Jurkat, Clone E6-1 (cell line): ENCODE data around the gene STT3A.

Experiments used
- DNase-seq: peaks from one replicate; pipeline ENCODE4 v3.0.0-alpha.2; 2011; ENCODE audit warnings: low read depth, low spot score
- H3K4me3 ChIP-seq: 2 replicates; pipeline ENCODE4 v1.5.1; 2011; ENCODE audit warnings: mild to moderate bottlenecking, low read length, control low read depth, moderate library complexity

Gene STT3A

DNA sequence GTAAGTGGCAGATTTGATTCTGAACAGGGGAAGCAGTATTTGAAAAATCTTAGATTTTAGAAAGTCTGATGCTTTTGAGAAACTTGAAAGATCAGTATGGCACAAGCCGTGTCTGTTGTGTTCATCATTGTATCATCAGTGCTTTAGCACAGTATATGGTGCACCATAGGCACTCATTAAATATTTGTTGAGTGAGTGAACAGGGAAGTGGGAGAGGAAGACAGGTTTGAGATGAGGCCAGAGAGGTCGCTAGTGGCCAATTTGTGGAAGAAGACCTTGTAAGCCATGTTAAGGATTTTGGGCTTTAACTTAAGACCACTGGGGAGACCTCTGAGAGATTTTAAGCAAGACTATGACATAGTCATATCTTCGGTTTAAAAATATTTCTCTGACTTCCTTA, 45.2 kb downstream of the STT3A start:
- no peak overlapping the region for H3K4me3 ChIP-seq
- no peak for DNase-seq

- DNase-seq, result no peak
Observed at GRCh38 chr11:125638315-125638714, 45.7 kb downstream of the STT3A start.

GRCh38 chr11:125645871-125646270, 53.2 kb downstream of the STT3A start:
- no peak overlapping the region for H3K4me3 ChIP-seq
- DNase-seq, result no peak

More at GRCh38 chr11:125638315-125638714, 45.7 kb downstream of the STT3A start:
- no peak overlapping the region for H3K4me3 ChIP-seq

DNA sequence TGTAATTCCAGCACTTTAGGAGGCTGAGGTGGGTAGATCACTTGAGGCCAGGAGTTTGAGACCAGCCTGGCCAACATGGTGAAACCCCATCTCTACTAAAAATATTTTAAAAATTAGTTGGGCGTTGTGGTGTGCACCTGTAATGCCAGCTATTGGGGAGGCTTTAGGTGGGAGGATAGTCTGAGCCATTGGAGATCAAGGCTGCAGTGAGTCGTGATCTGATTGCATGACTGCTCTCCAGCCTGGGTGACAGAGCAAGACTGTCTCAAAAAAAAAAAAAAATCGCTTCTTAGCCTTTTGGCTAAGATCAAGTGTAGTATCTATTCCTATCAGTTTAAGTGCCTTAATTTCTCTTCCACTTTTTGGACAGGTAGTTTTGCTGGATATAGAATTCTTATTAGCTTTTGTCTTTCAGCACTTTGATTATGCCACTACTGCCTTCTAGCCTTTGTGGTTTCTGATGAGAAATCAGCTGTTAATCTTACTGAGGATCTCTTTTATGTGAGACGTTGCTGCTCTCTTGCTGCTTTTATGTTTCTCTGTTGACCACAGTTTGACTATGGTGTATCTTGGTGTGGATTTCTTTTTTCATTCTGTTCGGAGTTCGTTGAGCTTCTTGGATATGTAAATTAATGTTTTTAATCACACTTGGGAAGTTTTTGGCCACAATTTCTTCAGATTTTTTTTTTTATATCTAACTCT, 57.0 kb downstream of the STT3A start:
- DNase-seq, result peak; percentile 80
- no peak overlapping the region for H3K4me3 ChIP-seq

GRCh38 chr11:125662689-125663088, 70.0 kb downstream of the STT3A start:
- no peak for DNase-seq
- no peak overlapping the region for H3K4me3 ChIP-seq

DNA sequence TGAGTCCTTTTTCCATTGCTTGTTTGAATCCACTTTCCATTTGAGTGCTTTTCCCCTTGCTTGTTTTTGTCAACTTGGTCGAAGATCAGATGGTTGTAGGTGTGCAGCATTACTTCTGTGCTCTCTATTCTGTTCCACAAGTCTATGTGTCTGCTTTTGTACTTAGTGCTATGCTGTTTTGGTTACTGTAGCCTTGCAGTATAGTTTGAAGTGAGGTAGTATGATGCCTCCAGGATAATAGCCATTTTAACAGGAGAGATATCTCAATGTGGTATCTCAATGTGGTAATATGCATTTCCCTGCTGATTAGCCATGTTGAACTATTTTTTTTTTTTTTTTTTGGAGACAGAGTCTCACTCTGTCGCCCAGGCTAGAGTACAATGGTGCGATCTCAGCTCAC, 71.3 kb downstream of the STT3A start:
- no peak overlapping the region for H3K4me3 ChIP-seq
- DNase-seq, result no peak

GRCh38 chr11:125667151-125667550, 74.5 kb downstream of the STT3A start:
- DNase-seq, result no peak
- H3K4me3 ChIP-seq, result no peak overlapping the region

- H3K4me3 ChIP-seq, result no peak overlapping the region
- DNase-seq, result no peak
Observed at GRCh38 chr11:125670172-125670571, 77.5 kb downstream of the STT3A start.

- no peak for DNase-seq
- H3K4me3 ChIP-seq, result no peak overlapping the region
Observed at GRCh38 chr11:125671561-125671960, 78.9 kb downstream of the STT3A start.
